ENCODE measurements around the gene PNMT.
A peak's percentile ranks its signal among the peaks of the same experiment; 100 is the strongest.

PNMT gene

DNA sequence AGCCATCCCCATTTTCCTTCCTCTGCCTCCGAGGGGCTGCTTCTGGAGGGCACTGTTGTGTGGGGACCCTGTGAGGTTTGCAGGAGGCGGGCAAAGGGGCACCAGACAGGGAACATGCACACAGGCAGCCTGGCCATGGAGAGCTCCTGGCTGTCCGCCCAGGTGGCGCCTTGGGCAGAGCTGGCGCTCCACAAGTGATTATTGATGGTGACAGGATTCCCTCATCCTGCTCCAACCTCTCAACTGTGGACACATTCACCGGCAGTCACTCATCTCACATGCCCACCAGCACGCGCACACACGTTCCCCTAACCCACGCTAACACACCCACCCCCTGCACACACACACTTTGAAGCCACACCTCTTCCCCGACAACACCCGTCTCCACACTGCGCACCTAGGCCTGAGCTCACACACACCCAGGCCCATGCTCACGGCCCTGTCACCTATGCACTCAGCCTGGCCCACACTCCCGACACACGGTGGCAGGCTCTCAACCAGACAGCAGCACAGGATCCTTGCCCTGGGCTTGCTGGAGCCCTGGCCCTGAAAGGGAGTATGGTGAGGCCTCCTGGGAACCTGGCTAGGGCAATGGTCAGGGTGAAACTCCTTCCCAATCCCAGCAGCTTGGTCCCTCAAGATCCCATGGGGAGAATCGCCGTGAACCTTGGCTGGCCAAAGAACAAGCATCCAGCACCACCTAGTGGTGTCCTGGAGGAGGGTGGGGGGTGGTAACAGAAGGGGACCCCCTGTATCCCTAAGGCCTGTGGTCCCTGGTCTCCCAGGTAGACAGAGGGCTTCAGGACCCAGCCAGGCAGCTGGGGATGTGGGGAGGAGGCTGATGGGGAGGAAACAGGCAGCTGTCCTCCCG, 3.6 kb downstream of the PNMT start:
- CTCF ChIA-PET, result interaction anchor here (0.6 to 11.6 kb wide), 16 partner anchors 9 to 382 kb away, joined by 3 to 168 read pairs (median 5); partner anchors contain the start of genes MED24, MIEN1 and PPP1R1B
- Histone ChIP-seq H3K4me3 (ENCODE audit: low read depth, low read length) (no peak overlapping the region), H3K36me3 (ENCODE audit: control insufficient read depth in 2 of 2, insufficient read depth in 1 of 2, low read length in 2 of 2) (peaks cover 0 to 2% of the 10 kb centered on the region in 2 experiments; a peak in 1 of 3 replicates), H3K27ac (ENCODE audit: extremely low read depth, low read depth, low read length) (no peak overlapping the region), H3K9me3 (ENCODE audit: control insufficient read depth, insufficient read depth, low read depth, low read length) (no peaks in the 10 kb centered on the region), H3K4me1 (ENCODE audit: control insufficient read depth, insufficient read depth, low read length) (peaks cover 12% of the 10 kb centered on the region)
- POLR2A ChIA-PET, result interaction anchor here (0.6 to 4.0 kb wide), 5 partner anchors 16 to 81 kb away, joined by 3 to 17 read pairs (median 7); partner anchors contain the start of genes ERBB2, PGAP3 and PPP1R1B
- TF ChIP-seq ZNF549 (tag by site-specific recombination; IDR thresholded peaks at IDR 0.05) (no peak), ZFHX2 (tag by site-specific recombination; conservative IDR thresholded peaks at IDR 0.05) (peak; percentile 57; the same call in 1 of the 2 replicates), GLIS2 (tag by site-specific recombination; IDR thresholded peaks at IDR 0.05) (peak; percentile 85), EGR2 (tag by site-specific recombination; IDR thresholded peaks at IDR 0.05; ENCODE audit: low read depth) (peak; percentile 59; the same call in 1 of the 2 replicates), KLF10 (tag by site-specific recombination; IDR thresholded peaks at IDR 0.05) (no peak), ZNF785 (tag by site-specific recombination; IDR thresholded peaks at IDR 0.05) (no peak), ZNF654 (tag by site-specific recombination; IDR thresholded peaks at IDR 0.05; ENCODE audit: low read depth) (peak; percentile 79), ZBTB20 (tag by site-specific recombination; IDR thresholded peaks at IDR 0.05) (no peak), PRDM1 (tag by site-specific recombination; IDR thresholded peaks at IDR 0.05) (no peak), GLIS1 (tag by site-specific recombination; IDR thresholded peaks at IDR 0.05) (peak; percentile 87), ZBTB7A (tag by site-specific recombination; IDR thresholded peaks at IDR 0.05; ENCODE audit: low read depth) (0 out of 2 replicates have a peak, but pooled peaks have one; percentile 19), IKZF3 (tag by site-specific recombination; IDR thresholded peaks at IDR 0.05) (peak; percentile 55; the same call in 1 of the 2 replicates), ZNF274 (IDR thresholded peaks at IDR 0.05; ENCODE audit: low read length) (no peak), ZNF274 (tag by site-specific recombination; IDR thresholded peaks at IDR 0.05; ENCODE audit: borderline replicate concordance) (no peak), ZNF776 (tag by site-specific recombination; IDR thresholded peaks at IDR 0.05; ENCODE audit: borderline replicate concordance) (no peak), ZNF2 (tag by site-specific recombination; IDR thresholded peaks at IDR 0.05) (0 out of 2 replicates have a peak, but pooled peaks have one; percentile 13), ZBTB21 (tag by site-specific recombination; IDR thresholded peaks at IDR 0.05) (no peak), ZBTB48 (tag by site-specific recombination; IDR thresholded peaks at IDR 0.05) (peak; percentile 88)
- TF ChIP-seq, protein P1, sequence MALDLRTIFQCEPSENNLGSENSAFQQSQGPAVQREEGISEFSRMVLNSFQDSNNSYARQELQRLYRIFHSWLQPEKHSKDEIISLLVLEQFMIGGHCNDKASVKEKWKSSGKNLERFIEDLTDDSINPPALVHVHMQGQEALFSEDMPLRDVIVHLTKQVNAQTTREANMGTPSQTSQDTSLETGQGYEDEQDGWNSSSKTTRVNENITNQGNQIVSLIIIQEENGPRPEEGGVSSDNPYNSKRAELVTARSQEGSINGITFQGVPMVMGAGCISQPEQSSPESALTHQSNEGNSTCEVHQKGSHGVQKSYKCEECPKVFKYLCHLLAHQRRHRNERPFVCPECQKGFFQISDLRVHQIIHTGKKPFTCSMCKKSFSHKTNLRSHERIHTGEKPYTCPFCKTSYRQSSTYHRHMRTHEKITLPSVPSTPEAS (tag by site-specific recombination; IDR thresholded peaks at IDR 0.05), result no peak
- TF ChIP-seq, protein P2, sequence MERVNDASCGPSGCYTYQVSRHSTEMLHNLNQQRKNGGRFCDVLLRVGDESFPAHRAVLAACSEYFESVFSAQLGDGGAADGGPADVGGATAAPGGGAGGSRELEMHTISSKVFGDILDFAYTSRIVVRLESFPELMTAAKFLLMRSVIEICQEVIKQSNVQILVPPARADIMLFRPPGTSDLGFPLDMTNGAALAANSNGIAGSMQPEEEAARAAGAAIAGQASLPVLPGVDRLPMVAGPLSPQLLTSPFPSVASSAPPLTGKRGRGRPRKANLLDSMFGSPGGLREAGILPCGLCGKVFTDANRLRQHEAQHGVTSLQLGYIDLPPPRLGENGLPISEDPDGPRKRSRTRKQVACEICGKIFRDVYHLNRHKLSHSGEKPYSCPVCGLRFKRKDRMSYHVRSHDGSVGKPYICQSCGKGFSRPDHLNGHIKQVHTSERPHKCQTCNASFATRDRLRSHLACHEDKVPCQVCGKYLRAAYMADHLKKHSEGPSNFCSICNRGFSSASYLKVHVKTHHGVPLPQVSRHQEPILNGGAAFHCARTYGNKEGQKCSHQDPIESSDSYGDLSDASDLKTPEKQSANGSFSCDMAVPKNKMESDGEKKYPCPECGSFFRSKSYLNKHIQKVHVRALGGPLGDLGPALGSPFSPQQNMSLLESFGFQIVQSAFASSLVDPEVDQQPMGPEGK (tag by site-specific recombination; IDR thresholded peaks at IDR 0.05), result peak; percentile 63; the same call in 1 of the 2 replicates
- TF ChIP-seq, protein P3, sequence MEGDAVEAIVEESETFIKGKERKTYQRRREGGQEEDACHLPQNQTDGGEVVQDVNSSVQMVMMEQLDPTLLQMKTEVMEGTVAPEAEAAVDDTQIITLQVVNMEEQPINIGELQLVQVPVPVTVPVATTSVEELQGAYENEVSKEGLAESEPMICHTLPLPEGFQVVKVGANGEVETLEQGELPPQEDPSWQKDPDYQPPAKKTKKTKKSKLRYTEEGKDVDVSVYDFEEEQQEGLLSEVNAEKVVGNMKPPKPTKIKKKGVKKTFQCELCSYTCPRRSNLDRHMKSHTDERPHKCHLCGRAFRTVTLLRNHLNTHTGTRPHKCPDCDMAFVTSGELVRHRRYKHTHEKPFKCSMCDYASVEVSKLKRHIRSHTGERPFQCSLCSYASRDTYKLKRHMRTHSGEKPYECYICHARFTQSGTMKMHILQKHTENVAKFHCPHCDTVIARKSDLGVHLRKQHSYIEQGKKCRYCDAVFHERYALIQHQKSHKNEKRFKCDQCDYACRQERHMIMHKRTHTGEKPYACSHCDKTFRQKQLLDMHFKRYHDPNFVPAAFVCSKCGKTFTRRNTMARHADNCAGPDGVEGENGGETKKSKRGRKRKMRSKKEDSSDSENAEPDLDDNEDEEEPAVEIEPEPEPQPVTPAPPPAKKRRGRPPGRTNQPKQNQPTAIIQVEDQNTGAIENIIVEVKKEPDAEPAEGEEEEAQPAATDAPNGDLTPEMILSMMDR (tag by site-specific recombination; IDR thresholded peaks at IDR 0.05), result peak; percentile 80
- TF ChIP-seq, protein P4, sequence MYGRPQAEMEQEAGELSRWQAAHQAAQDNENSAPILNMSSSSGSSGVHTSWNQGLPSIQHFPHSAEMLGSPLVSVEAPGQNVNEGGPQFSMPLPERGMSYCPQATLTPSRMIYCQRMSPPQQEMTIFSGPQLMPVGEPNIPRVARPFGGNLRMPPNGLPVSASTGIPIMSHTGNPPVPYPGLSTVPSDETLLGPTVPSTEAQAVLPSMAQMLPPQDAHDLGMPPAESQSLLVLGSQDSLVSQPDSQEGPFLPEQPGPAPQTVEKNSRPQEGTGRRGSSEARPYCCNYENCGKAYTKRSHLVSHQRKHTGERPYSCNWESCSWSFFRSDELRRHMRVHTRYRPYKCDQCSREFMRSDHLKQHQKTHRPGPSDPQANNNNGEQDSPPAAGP (tag by site-specific recombination; IDR thresholded peaks at IDR 0.05), result no peak
